Naive thymus-derived CD4-positive, alpha-beta T cell (primary cell): ENCODE results near the gene AREL1. TPM values are rescaled to one million over a fixed set of nuclear protein-coding genes. Genes with fewer than 3 reads are reported as not detected.
A peak's percentile ranks its signal among the peaks of the same experiment; 100 is the strongest.
"Not testable (repeated sequence)": the region's sequence is repeated elsewhere in the genome, so short reads cannot be mapped to it uniquely, and the experiment has no call there.

ENCODE experiments used
- ATAC-seq: fragments of 150-1000 bp; cut with Tn5 transposase; 2 replicates; pipeline ENCODE4 v1.10.0; 2021; ENCODE audit warnings: mild to moderate bottlenecking, moderate library complexity
- CTCF ChIA-PET: fragments of 350-600 bp; sonication (Branson Sonifier 250); formaldehyde crosslinking; loops from one replicate; lab custom pipeline; 2021; ENCODE audit warnings: antibody characterized with exemption; lab: Charles Lee
- POLR2A ChIA-PET: fragments of 350-600 bp; sonication (Branson Sonifier 250); formaldehyde crosslinking; loops from one replicate; lab custom pipeline; 2021; ENCODE audit warnings: antibody characterized with exemption, inconsistent platforms; lab: Charles Lee
- DNase-seq, 9 donors: peaks; one replicate each; pipeline versions ENCODE4 v3.0.0 to v3.0.0-alpha.2; 2020 to 2022; ENCODE audit warnings: mixed read lengths in 1 of 9
- H3K27ac ChIP-seq: one replicate; pipeline ENCODE4 v1.7.0; 2013; ENCODE audit warnings: mild to moderate bottlenecking, low read depth, low read length, moderate library complexity
- H3K27me3 ChIP-seq, 2 donors: one replicate each; pipeline ENCODE4 v1.7.0; 2013; ENCODE audit warnings: low read length in 2 of 2, mild to moderate bottlenecking in 2 of 2, moderate library complexity in 2 of 2; ENCODE audit not compliant: control insufficient read depth in 2 of 2, insufficient read depth in 2 of 2
- H3K36me3 ChIP-seq, 3 experiments: 1 replicate in 2 of 3; 2 replicates in 1 of 3; pipeline ENCODE4 v1.7.0; 2013; ENCODE audit warnings: low read length in 3 of 3, mild to moderate bottlenecking in 3 of 3, moderate library complexity in 1 of 3; ENCODE audit not compliant: insufficient read depth in 3 of 3, control insufficient read depth in 2 of 3
- H3K4me1 ChIP-seq, 2 donors: one replicate each; pipeline ENCODE4 v1.7.0; 2013; ENCODE audit warnings: low read length in 2 of 2, mild to moderate bottlenecking in 2 of 2, moderate library complexity in 1 of 2; ENCODE audit not compliant: control insufficient read depth in 2 of 2, insufficient read depth in 2 of 2
- H3K4me3 ChIP-seq: 2 replicates; pipeline ENCODE4 v1.7.0; 2013; ENCODE audit warnings: mild to moderate bottlenecking, low read length
- H3K9me3 ChIP-seq, 3 experiments: 1 replicate in 2 of 3; 2 replicates in 1 of 3; pipeline ENCODE4 v1.7.0; 2013; ENCODE audit warnings: low read length in 3 of 3; ENCODE audit not compliant: control insufficient read depth in 2 of 3
- H3K27ac Mint-ChIP-seq, 9 donors: one replicate each; pipeline ENCODE4 v1.8.0; 2020 to 2022; ENCODE audit warnings: mixed read lengths in 9 of 9, mild to moderate bottlenecking in 8 of 9, moderate library complexity in 5 of 9, inconsistent platforms in 2 of 9
- H3K27me3 Mint-ChIP-seq, 5 donors: one replicate each; pipeline ENCODE4 v1.8.0; 2021 to 2022; ENCODE audit warnings: mixed read lengths in 5 of 5, mild to moderate bottlenecking in 1 of 5
- H3K36me3 Mint-ChIP-seq, 5 donors: one replicate each; pipeline ENCODE4 v1.8.0; 2020 to 2022; ENCODE audit warnings: mixed read lengths in 5 of 5, mild to moderate bottlenecking in 3 of 5, inconsistent platforms in 1 of 5
- H3K4me1 Mint-ChIP-seq, 7 donors: one replicate each; pipeline ENCODE4 v1.8.0; 2020 to 2022; ENCODE audit warnings: mixed read lengths in 7 of 7, mild to moderate bottlenecking in 3 of 7, inconsistent platforms in 1 of 7
- H3K4me3 Mint-ChIP-seq, 10 donors: one replicate each; pipeline ENCODE4 v1.8.0; 2020 to 2022; ENCODE audit warnings: mild to moderate bottlenecking in 10 of 10, mixed read lengths in 10 of 10, moderate library complexity in 6 of 10, inconsistent platforms in 2 of 10
- H3K9me3 Mint-ChIP-seq, 11 donors: one replicate each; pipeline ENCODE4 v1.8.0; 2020 to 2022; ENCODE audit warnings: mixed read lengths in 11 of 11, mild to moderate bottlenecking in 4 of 11, inconsistent platforms in 1 of 11, moderate library complexity in 1 of 11
- intact Hi-C, 2 donors: fragments of 100-400 bp; cut with micrococcal nuclease; formaldehyde crosslinking; loops; one replicate each; pipeline ENCODE4 v1.15.1; 2023
- polyA plus RNA-seq, 2 donors: library from polyadenylated mRNA; unstranded; fragments of 300-500 nt; fragmentation: Illumina TruSeq; gene quantifications; one replicate each; pipeline ENCODE4 v1.2.3, GENCODE V29; 2021
- total RNA-seq, 6 experiments: library from RNA in 5 of 6; stranded (reverse) in 5 of 6; gene quantifications; 1 replicate in 5 of 6; 2 replicates in 1 of 6; pipeline ENCODE4 v1.2.3 and lab custom pipeline; 2021 to 2026

Gene AREL1
- total RNA-seq: 10 to 100 TPM; 35.6 to 52.0 (median 43.5) TPM
- polyA plus RNA-seq: 10 to 100 TPM; 16.1 to 25.9 TPM
- 72.7 reads per million, percentile 79 among the genes with 10 or more reads in this experiment for total RNA-seq (lab: John Stamatoyannopoulos, UW)

- Mint-ChIP-seq H3K36me3 (peaks cover 7 to 24% (median 19%) of the 10 kb centered on the region in 5 donors), H3K4me1 (peaks cover 33 to 79% (median 66%) of the 10 kb centered on the region in 7 donors), H3K27me3 (no peaks in the 10 kb centered on the region), H3K27ac (peak within 1 kb of the TSS; percentile 95 to 100 (median 98)), H3K9me3 (no peaks in the 10 kb centered on the region), H3K4me3 (peak within 1 kb of the TSS; percentile 93 to 100 (median 97))
- ChIA-PET POLR2A (interaction anchor here (0.5 to 1.7 kb wide), 6 partner anchors 8 to 94 kb away, joined by 3 to 8 read pairs (median 5); no protein-coding TSS in a partner anchor), CTCF (interaction anchor here (0.6 to 0.9 kb wide), 2 partner anchors 30 to 100 kb away, joined by 3 to 4 read pairs; no protein-coding TSS in a partner anchor)
- Histone ChIP-seq H3K4me3 (peak within 1 kb of the TSS; percentile 75), H3K36me3 (peaks cover 0 to 30% (median 5%) of the 10 kb centered on the region in 3 experiments), H3K27ac (peak within 1 kb of the TSS; percentile 96), H3K27me3 (no peaks in the 10 kb centered on the region), H3K9me3 (no peaks in the 10 kb centered on the region), H3K4me1 (peaks cover 9 to 24% of the 10 kb centered on the region in 2 donors)
- intact Hi-C loops: loop anchor here (1.0 to 5.0 kb wide), 11 partner anchors 51 to 948 kb away; partner anchors contain the start of genes EIF2B2 (in 2 of the 2), ISCA2 (in 2 of the 2), NPC2 (in 2 of the 2) and YLPM1 (in 2 of the 2)
- DNase-seq (peak; percentile 53 to 87 (median 82)), ATAC-seq (peak; percentile 96)
These were observed at the start of gene AREL1, which contains the start of gene FCF1 for GRCh38 chr14:74712499-74713394. Gene AREL1 (minus strand): TSS chr14:74713080. CDS start chr14:74685615, 27,465 bp downstream. Gene FCF1 (plus strand): TSS chr14:74713144. CDS start chr14:74713198, 54 bp downstream.

GRCh38 chr14:74758505-74758904 lies 45.6 kb upstream of the AREL1 start:
- H3K4me3 ChIP-seq, H3K27ac ChIP-seq, H3K27me3 ChIP-seq, H3K4me1 ChIP-seq, ATAC-seq, CTCF ChIA-PET, H3K9me3 ChIP-seq, intact Hi-C loops, POLR2A ChIA-PET, H3K9me3 Mint-ChIP-seq, H3K27me3 Mint-ChIP-seq, H3K36me3 ChIP-seq, H3K4me3 Mint-ChIP-seq, DNase-seq, H3K36me3 Mint-ChIP-seq: not testable (repeated sequence)
- H3K27ac Mint-ChIP-seq: peak overlapping the region in 1 of 9 donors; percentile 46
- H3K4me1 Mint-ChIP-seq: peaks cover 8 to 17% (median 13%) of the 10 kb centered on the region in 7 donors

DNA sequence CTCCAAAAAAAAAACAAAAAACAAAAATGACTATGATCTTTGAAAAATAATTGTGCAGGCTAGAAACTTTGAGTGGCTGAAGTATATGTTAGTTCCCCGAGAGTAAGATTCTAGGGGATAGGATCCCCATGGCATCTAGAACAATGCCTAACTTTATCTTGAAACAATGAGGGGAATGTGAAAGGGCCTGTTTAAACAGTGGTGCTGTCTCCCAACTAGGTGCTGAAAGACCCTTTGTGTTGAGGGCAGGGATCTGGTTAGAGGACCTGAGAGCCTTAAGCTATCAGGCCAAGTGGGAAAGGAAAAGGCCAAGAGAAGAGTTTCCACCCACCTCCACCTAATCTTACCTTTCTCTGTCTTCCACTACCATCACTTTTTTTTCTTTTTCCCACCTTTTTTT lies 43.4 kb upstream of the AREL1 start:
- Histone ChIP-seq H3K4me3 (no peak overlapping the region), H3K9me3 (no peaks in the 10 kb centered on the region), H3K27ac (no peak overlapping the region), H3K4me1 (no peaks in the 10 kb centered on the region), H3K36me3 (no peaks in the 10 kb centered on the region), H3K27me3 (peaks cover 0 to 3% of the 10 kb centered on the region in 2 donors)
- Mint-ChIP-seq H3K36me3 (peaks cover 4 to 15% (median 9%) of the 10 kb centered on the region in 5 donors), H3K9me3 (peaks cover 0 to 22% (median 11%) of the 10 kb centered on the region in 11 donors), H3K4me3 (no peak overlapping the region), H3K27me3 (peaks cover 0 to 2% (median 0%) of the 10 kb centered on the region in 5 donors), H3K27ac (no peak overlapping the region), H3K4me1 (peaks cover 0 to 3% (median 0%) of the 10 kb centered on the region in 7 donors)
- intact Hi-C loops: no loop called here
- ATAC-seq: no peak
- ChIA-PET POLR2A (interaction anchor here (0.6 to 0.7 kb wide), 2 partner anchors 97 to 417 kb away, joined by 3 read pairs; no protein-coding TSS in a partner anchor), CTCF (no interaction called here)
- no peak for DNase-seq

GRCh38 chr14:74754899-74755298 lies 42.0 kb upstream of the AREL1 start:
- no peak for DNase-seq
- no peak overlapping the region for H3K4me3 ChIP-seq
- H3K36me3 ChIP-seq: no peaks in the 10 kb centered on the region
- CTCF ChIA-PET: no interaction called here
- intact Hi-C loops: no loop called here
- POLR2A ChIA-PET: interaction anchor here (1.1 kb wide), 1 partner anchor 9 kb away, joined by 4 read pairs; no protein-coding TSS in a partner anchor
- Mint-ChIP-seq H3K4me3 (no peak overlapping the region), H3K27ac (no peak overlapping the region), H3K4me1 (peaks cover 0 to 2% (median 0%) of the 10 kb centered on the region in 7 donors), H3K9me3 (peaks cover 0 to 22% (median 11%) of the 10 kb centered on the region in 11 donors), H3K27me3 (no peaks in the 10 kb centered on the region), H3K36me3 (peaks cover 4 to 15% (median 9%) of the 10 kb centered on the region in 5 donors)
- no peak for ATAC-seq
- H3K27me3 ChIP-seq: peaks cover 0 to 3% of the 10 kb centered on the region in 2 donors
- no peaks in the 10 kb centered on the region for H3K4me1 ChIP-seq
- no peak overlapping the region for H3K27ac ChIP-seq
- no peaks in the 10 kb centered on the region for H3K9me3 ChIP-seq

DNA sequence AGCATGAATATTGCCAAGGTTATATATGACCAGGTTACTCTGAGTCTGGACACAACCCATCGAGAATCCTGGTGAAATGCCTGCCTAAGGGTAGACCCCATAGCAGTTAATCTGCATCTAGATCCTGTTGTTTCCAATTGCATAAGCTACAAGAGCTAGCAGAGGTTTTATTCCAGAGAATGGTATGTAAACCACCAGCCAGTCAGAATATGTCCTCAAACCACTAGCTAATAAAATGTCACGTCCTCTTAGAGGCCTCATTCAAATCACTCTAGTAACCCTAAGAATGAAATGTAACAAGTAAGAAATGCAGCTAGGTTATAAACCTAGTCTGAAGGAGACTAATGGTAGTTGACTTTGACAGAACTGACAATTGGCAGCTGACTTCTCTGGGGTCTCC lies 41.3 kb upstream of the AREL1 start:
- peaks cover 4 to 15% (median 9%) of the 10 kb centered on the region in 5 donors for H3K36me3 Mint-ChIP-seq
- H3K4me3 Mint-ChIP-seq: no peak overlapping the region
- no peak overlapping the region for H3K27ac Mint-ChIP-seq
- ATAC-seq (no peak), DNase-seq (no peak)
- peaks cover 0 to 2% (median 0%) of the 10 kb centered on the region in 7 donors for H3K4me1 Mint-ChIP-seq
- Histone ChIP-seq H3K27me3 (peaks cover 0 to 3% of the 10 kb centered on the region in 2 donors), H3K4me3 (no peak overlapping the region), H3K9me3 (no peaks in the 10 kb centered on the region), H3K4me1 (no peaks in the 10 kb centered on the region), H3K36me3 (no peaks in the 10 kb centered on the region), H3K27ac (no peak overlapping the region)
- intact Hi-C loops: no loop called here
- ChIA-PET CTCF (no interaction called here), POLR2A (interaction anchor here (1.1 kb wide), 1 partner anchor 10 kb away, joined by 4 read pairs; no protein-coding TSS in a partner anchor)
- peaks cover 0 to 22% (median 11%) of the 10 kb centered on the region in 11 donors for H3K9me3 Mint-ChIP-seq
- H3K27me3 Mint-ChIP-seq: no peaks in the 10 kb centered on the region

- no peak overlapping the region for H3K27ac ChIP-seq
- H3K27ac Mint-ChIP-seq: no peak overlapping the region
- CTCF ChIA-PET: no interaction called here
- intact Hi-C loops: no loop called here
- H3K4me1 ChIP-seq: no peaks in the 10 kb centered on the region
- no peaks in the 10 kb centered on the region for H3K9me3 ChIP-seq
- no peak for DNase-seq
- no peak for ATAC-seq
- H3K36me3 ChIP-seq: no peaks in the 10 kb centered on the region
- H3K36me3 Mint-ChIP-seq: peaks cover 4 to 5% (median 5%) of the 10 kb centered on the region in 5 donors
- no peak overlapping the region for H3K4me3 ChIP-seq
- peaks cover 0 to 7% (median 4%) of the 10 kb centered on the region in 11 donors for H3K9me3 Mint-ChIP-seq
- H3K4me3 Mint-ChIP-seq: no peak overlapping the region
- POLR2A ChIA-PET: no interaction called here
- no peaks in the 10 kb centered on the region for H3K27me3 Mint-ChIP-seq
- H3K27me3 ChIP-seq: no peaks in the 10 kb centered on the region
- no peaks in the 10 kb centered on the region for H3K4me1 Mint-ChIP-seq
These were observed 34.4 kb upstream of the AREL1 start for GRCh38 chr14:74747237-74747636.
